Bronchial epithelial cell (primary cell): ENCODE data around the gene LDLRAD1. TPM values are rescaled to one million over a fixed set of nuclear protein-coding genes. Genes with fewer than 3 reads are reported as not detected.
"Not testable (repeated sequence)": the region's sequence is repeated elsewhere in the genome, so short reads cannot be mapped to it uniquely, and the experiment has no call there.

Source experiments
- DNase-seq: peaks from one replicate; pipeline ENCODE4 v3.0.0-alpha.2; 2010; ENCODE audit warnings: low read depth
- FAIRE-seq: peaks from 2 replicates; lab custom pipeline; 2011; peaks lifted over from hg19 to GRCh38; lab: Jason Lieb, UNC
- H3K27me3 ChIP-seq: 2 replicates; pipeline ENCODE4 v1.5.1; 2011; ENCODE audit warnings: low read length; ENCODE audit not compliant: control insufficient read depth, insufficient read depth
- H3K36me3 ChIP-seq: 2 replicates; pipeline ENCODE4 v1.5.1; 2011; ENCODE audit warnings: low read length; ENCODE audit not compliant: control insufficient read depth, insufficient read depth
- H3K4me3 ChIP-seq: 2 replicates; pipeline ENCODE4 v1.5.1; 2011; ENCODE audit warnings: mild to moderate bottlenecking, low read depth, low read length, control low read depth
- total RNA-seq: library from RNA; depleted of rRNA; stranded (reverse); fragments of >200 nt; gene quantifications from 2 replicates; pipeline ENCODE4 v1.2.1, GENCODE V29; 2014
- TF ChIP-seq, protein P1 (sequence below): IDR thresholded peaks from 2 replicates; pipeline ENCODE4 v1.5.1; 2011; ENCODE audit warnings: mild to moderate bottlenecking, moderate library complexity, low read length, control low read depth, inconsistent platforms; ENCODE audit not compliant: insufficient read depth, severe bottlenecking

LDLRAD1 gene
- total RNA-seq, 1 donor from 2014 or later, result 0.26 TPM

- Histone ChIP-seq H3K4me3 (no peak overlapping the region), H3K36me3 (peaks cover 4% of the 10 kb centered on the region), H3K27me3 (no peaks in the 10 kb centered on the region)
- no peak for FAIRE-seq
- TF ChIP-seq, protein P1, sequence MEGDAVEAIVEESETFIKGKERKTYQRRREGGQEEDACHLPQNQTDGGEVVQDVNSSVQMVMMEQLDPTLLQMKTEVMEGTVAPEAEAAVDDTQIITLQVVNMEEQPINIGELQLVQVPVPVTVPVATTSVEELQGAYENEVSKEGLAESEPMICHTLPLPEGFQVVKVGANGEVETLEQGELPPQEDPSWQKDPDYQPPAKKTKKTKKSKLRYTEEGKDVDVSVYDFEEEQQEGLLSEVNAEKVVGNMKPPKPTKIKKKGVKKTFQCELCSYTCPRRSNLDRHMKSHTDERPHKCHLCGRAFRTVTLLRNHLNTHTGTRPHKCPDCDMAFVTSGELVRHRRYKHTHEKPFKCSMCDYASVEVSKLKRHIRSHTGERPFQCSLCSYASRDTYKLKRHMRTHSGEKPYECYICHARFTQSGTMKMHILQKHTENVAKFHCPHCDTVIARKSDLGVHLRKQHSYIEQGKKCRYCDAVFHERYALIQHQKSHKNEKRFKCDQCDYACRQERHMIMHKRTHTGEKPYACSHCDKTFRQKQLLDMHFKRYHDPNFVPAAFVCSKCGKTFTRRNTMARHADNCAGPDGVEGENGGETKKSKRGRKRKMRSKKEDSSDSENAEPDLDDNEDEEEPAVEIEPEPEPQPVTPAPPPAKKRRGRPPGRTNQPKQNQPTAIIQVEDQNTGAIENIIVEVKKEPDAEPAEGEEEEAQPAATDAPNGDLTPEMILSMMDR, result no peak
- DNase-seq, result no peak
Observed at GRCh38 chr1:54041806-54042205, 23.8 kb upstream of the LDLRAD1 start.

GRCh38 chr1:54037476-54037875, 19.5 kb upstream of the LDLRAD1 start:
- H3K36me3 ChIP-seq, result peaks cover 9% of the 10 kb centered on the region
- DNase-seq (peak; percentile 15), FAIRE-seq (no peak)
- no peak overlapping the region for H3K4me3 ChIP-seq
- TF ChIP-seq, protein P1, result no peak
- H3K27me3 ChIP-seq, result no peaks in the 10 kb centered on the region

DNA sequence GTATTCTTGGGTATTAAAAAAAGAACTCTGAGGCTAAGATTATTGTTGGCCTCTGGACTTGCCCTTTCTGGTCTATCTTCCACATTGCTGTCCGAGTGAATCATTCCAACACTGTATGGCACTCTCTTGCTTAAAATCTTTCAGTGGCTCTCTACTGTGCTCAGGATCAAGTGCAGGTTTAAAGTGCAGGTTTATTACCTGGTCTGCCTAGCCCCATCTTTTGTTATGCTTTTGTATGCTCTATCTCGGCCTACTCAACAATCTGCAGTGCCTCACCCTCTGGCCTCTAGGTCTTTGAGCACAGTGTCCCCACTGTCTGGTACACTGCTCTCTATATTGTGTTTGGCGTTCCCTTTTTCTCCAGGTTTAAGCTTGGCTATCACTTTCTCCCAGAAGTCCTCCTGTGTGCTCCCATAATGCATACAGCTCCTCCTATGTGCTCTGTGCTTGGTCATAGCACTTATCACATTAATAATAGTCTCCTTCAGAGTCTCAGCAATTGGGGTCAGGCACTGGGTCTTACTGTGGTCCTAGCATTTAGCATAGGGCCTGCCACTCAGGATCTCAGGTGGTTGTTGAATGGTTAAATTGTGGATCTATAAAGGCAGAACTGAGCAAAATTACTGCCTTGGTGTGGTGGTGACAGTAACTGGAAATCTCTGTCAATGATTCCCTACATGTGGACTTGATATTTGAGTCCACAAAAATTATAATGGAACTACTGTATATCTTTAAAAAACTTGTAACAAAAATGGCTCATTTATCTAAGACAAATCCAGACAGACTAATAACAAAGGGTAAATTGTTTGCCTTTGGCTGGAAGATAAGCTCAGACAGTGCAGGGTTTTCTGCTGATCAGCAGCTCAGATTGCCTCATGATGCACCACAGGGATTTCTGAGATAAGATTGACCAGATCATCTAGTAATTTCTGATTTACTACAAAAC, 10.6 kb upstream of the LDLRAD1 start:
- no peak overlapping the region for H3K4me3 ChIP-seq
- FAIRE-seq (no peak), DNase-seq (no peak)
- H3K36me3 ChIP-seq, result no peaks in the 10 kb centered on the region
- TF ChIP-seq, protein P1, result no peak
- no peaks in the 10 kb centered on the region for H3K27me3 ChIP-seq

DNA sequence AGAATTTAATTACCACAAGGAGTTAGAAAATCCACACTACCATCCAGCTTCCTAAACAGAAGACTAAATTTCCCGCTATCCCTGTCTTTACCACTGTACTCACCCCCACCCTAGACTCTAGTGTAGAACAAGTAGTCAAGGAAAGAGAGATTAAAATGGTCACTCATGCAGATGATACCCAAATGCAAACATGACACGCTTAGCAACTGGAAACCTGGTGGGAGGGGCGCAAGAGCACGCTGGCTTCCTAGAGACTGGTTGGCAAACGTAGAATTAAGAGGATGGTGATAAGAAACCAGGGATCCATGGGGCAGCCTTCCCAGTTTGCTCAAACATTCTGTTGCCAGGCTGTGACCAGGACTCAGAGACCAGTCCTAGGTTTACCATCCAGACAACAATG, 9.9 kb upstream of the LDLRAD1 start:
- H3K36me3 ChIP-seq, result no peaks in the 10 kb centered on the region
- TF ChIP-seq, protein P1, result no peak
- FAIRE-seq (no peak), DNase-seq (no peak)
- H3K4me3 ChIP-seq, result no peak overlapping the region
- H3K27me3 ChIP-seq, result no peaks in the 10 kb centered on the region

- not testable (repeated sequence) for H3K36me3 ChIP-seq, DNase-seq, H3K27me3 ChIP-seq, H3K4me3 ChIP-seq, FAIRE-seq
Observed at GRCh38 chr1:54024811-54025210, 6.8 kb upstream of the LDLRAD1 start.

- no peak for DNase-seq
- TF ChIP-seq, protein P1, result no peak
- Histone ChIP-seq H3K27me3 (no peaks in the 10 kb centered on the region), H3K36me3 (no peaks in the 10 kb centered on the region), H3K4me3 (no peak overlapping the region)
- no peak for FAIRE-seq
Observed at GRCh38 chr1:54024358-54024757, 6.4 kb upstream of the LDLRAD1 start.

DNA sequence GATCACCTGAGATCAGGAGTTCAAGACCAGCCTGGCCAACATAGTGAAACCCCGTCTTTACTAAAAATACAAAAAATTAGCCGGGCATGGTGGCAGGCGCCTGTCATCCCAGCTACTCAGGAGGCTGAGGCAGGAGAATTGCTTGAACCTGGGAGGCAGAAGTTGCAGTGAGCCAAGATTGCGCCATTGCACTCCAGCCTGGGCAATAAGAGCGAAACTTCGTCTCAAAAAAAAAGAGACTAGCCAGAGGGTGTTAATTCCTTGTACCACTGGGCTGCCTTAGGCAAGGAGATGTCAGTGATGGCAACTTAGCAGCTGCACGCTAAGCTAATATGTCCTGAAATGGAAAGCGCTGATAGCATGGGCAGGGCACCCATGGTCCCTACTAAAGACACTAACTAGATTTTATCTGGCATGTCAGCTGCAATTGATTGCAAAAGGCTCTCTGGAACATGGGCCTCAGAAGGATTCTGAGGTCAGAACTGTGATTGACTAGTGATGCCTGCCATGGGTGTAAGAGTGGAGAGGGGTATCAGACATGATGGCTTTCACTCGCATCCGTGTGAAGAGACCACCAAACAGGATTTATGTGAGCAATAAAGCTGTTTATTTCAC, 1.7 kb upstream of the LDLRAD1 start:
- DNase-seq, H3K36me3 ChIP-seq, H3K4me3 ChIP-seq, H3K27me3 ChIP-seq, FAIRE-seq: not testable (repeated sequence)
